Measurements from ENCODE around the gene BAIAP2L2.
"Not testable (repeated sequence)": the region's sequence is repeated elsewhere in the genome, so short reads cannot be mapped to it uniquely, and the experiment has no call there.

The BAIAP2L2 gene

GRCh38 chr22:38110008-38110862, at the start of gene BAIAP2L2:
Gene BAIAP2L2 (minus strand): TSS chr22:38110684. CDS start chr22:38110525, 159 bp downstream.
- in situ Hi-C loops (cut with HindIII; ENCODE audit: low pct_ligation_motif_present, low pct_unique_long_range_greater_than_20kb, low sequenced_read_pairs) = no loop called here
- DNase-seq = peak; percentile 87

GRCh38 chr22:38155703-38156102, 45.2 kb upstream of the BAIAP2L2 start:
- no peak for DNase-seq
- in situ Hi-C loops (cut with HindIII; ENCODE audit: low pct_ligation_motif_present, low pct_unique_long_range_greater_than_20kb, low sequenced_read_pairs) = no loop called here

GRCh38 chr22:38154563-38154915, 44.1 kb upstream of the BAIAP2L2 start:
- DNase-seq; in situ Hi-C loops (cut with HindIII; ENCODE audit: low pct_ligation_motif_present, low pct_unique_long_range_greater_than_20kb, low sequenced_read_pairs): not testable (repeated sequence)

GRCh38 chr22:38153821-38154562, 43.5 kb upstream of the BAIAP2L2 start:
- DNase-seq = no peak
- in situ Hi-C loops (cut with HindIII; ENCODE audit: low pct_ligation_motif_present, low pct_unique_long_range_greater_than_20kb, low sequenced_read_pairs) = no loop called here

- in situ Hi-C loops (cut with HindIII; ENCODE audit: low pct_ligation_motif_present, low pct_unique_long_range_greater_than_20kb, low sequenced_read_pairs) = no loop called here
- DNase-seq = no peak
Measured at GRCh38 chr22:38151126-38151500, 40.6 kb upstream of the BAIAP2L2 start.

- DNase-seq = peak; percentile 37
- in situ Hi-C loops (cut with HindIII; ENCODE audit: low pct_ligation_motif_present, low pct_unique_long_range_greater_than_20kb, low sequenced_read_pairs) = no loop called here
Measured at GRCh38 chr22:38148245-38148644, 37.8 kb upstream of the BAIAP2L2 start.

- DNase-seq; in situ Hi-C loops (cut with HindIII; ENCODE audit: low pct_ligation_motif_present, low pct_unique_long_range_greater_than_20kb, low sequenced_read_pairs): not testable (repeated sequence)
Measured at GRCh38 chr22:38146166-38146565, 35.7 kb upstream of the BAIAP2L2 start.

GRCh38 chr22:38144025-38144405, 33.5 kb upstream of the BAIAP2L2 start:
- peak; percentile 31 for DNase-seq

GRCh38 chr22:38142606-38143005, 32.1 kb upstream of the BAIAP2L2 start:
- no peak for DNase-seq
- in situ Hi-C loops (cut with HindIII; ENCODE audit: low pct_ligation_motif_present, low pct_unique_long_range_greater_than_20kb, low sequenced_read_pairs) = no loop called here

More at GRCh38 chr22:38144025-38144405, 33.5 kb upstream of the BAIAP2L2 start:
- in situ Hi-C loops (cut with HindIII; ENCODE audit: low pct_ligation_motif_present, low pct_unique_long_range_greater_than_20kb, low sequenced_read_pairs) = no loop called here

- in situ Hi-C loops (cut with HindIII; ENCODE audit: low pct_ligation_motif_present, low pct_unique_long_range_greater_than_20kb, low sequenced_read_pairs) = no loop called here
- DNase-seq = no peak
Measured at GRCh38 chr22:38141217-38141973, 30.9 kb upstream of the BAIAP2L2 start.

- in situ Hi-C loops (cut with HindIII; ENCODE audit: low pct_ligation_motif_present, low pct_unique_long_range_greater_than_20kb, low sequenced_read_pairs) = no loop called here
- no peak for DNase-seq
Measured at GRCh38 chr22:38139901-38140300, 29.4 kb upstream of the BAIAP2L2 start.

GRCh38 chr22:38138961-38139360, 28.5 kb upstream of the BAIAP2L2 start:
- in situ Hi-C loops (cut with HindIII; ENCODE audit: low pct_ligation_motif_present, low pct_unique_long_range_greater_than_20kb, low sequenced_read_pairs) = no loop called here
- DNase-seq = no peak

- no peak for DNase-seq
- in situ Hi-C loops (cut with HindIII; ENCODE audit: low pct_ligation_motif_present, low pct_unique_long_range_greater_than_20kb, low sequenced_read_pairs) = no loop called here
Measured at GRCh38 chr22:38137876-38138687, 27.6 kb upstream of the BAIAP2L2 start.

GRCh38 chr22:38136607-38137006, 26.1 kb upstream of the BAIAP2L2 start:
- in situ Hi-C loops (cut with HindIII; ENCODE audit: low pct_ligation_motif_present, low pct_unique_long_range_greater_than_20kb, low sequenced_read_pairs) = no loop called here

GRCh38 chr22:38135133-38135706, 24.7 kb upstream of the BAIAP2L2 start:
- peak; percentile 65 for DNase-seq
- in situ Hi-C loops (cut with HindIII; ENCODE audit: low pct_ligation_motif_present, low pct_unique_long_range_greater_than_20kb, low sequenced_read_pairs) = no loop called here

More at GRCh38 chr22:38136607-38137006, 26.1 kb upstream of the BAIAP2L2 start:
- DNase-seq = no peak

- no peak for DNase-seq
- in situ Hi-C loops (cut with HindIII; ENCODE audit: low pct_ligation_motif_present, low pct_unique_long_range_greater_than_20kb, low sequenced_read_pairs) = no loop called here
Measured at GRCh38 chr22:38133331-38133730, 22.8 kb upstream of the BAIAP2L2 start.

GRCh38 chr22:38132794-38133193, 22.3 kb upstream of the BAIAP2L2 start:
- DNase-seq = no peak
- in situ Hi-C loops (cut with HindIII; ENCODE audit: low pct_ligation_motif_present, low pct_unique_long_range_greater_than_20kb, low sequenced_read_pairs) = no loop called here

- DNase-seq = no peak
- in situ Hi-C loops (cut with HindIII; ENCODE audit: low pct_ligation_motif_present, low pct_unique_long_range_greater_than_20kb, low sequenced_read_pairs) = no loop called here
Measured at GRCh38 chr22:38132136-38132535, 21.7 kb upstream of the BAIAP2L2 start.

All from ACHN (cell line).